ENCODE measurements around the gene ENTREP1. TPM values are rescaled to one million over a fixed set of nuclear protein-coding genes. Genes with fewer than 3 reads are reported as not detected.
A peak's percentile ranks its signal among the peaks of the same experiment; 100 is the strongest.

The ENTREP1 gene
- total RNA-seq, 1 experiment from 2014 or later = not detected

- no peak for DNase-seq (ENCODE audit: low spot score)
These were observed 39.6 kb downstream of the ENTREP1 start for GRCh38 chr9:69364510-69365150.

GRCh38 chr9:69370430-69370829, 45.4 kb downstream of the ENTREP1 start:
- DNase-seq (ENCODE audit: low spot score) = no peak

- DNase-seq (ENCODE audit: low spot score) = no peak
These were observed 46.0 kb downstream of the ENTREP1 start for GRCh38 chr9:69371001-69371400.

- DNase-seq (ENCODE audit: low spot score) = no peak
These were observed 51.6 kb downstream of the ENTREP1 start for GRCh38 chr9:69376651-69377050.

GRCh38 chr9:69377291-69377690, 52.3 kb downstream of the ENTREP1 start:
- DNase-seq (ENCODE audit: low spot score) = no peak

GRCh38 chr9:69377981-69378380, 53.0 kb downstream of the ENTREP1 start:
- no peak for DNase-seq (ENCODE audit: low spot score)

- DNase-seq (ENCODE audit: low spot score) = no peak
These were observed 54.4 kb downstream of the ENTREP1 start for GRCh38 chr9:69379270-69379982.

GRCh38 chr9:69380301-69380700, 55.3 kb downstream of the ENTREP1 start:
- no peak for DNase-seq (ENCODE audit: low spot score)

- no peak for DNase-seq (ENCODE audit: low spot score)
These were observed 55.8 kb downstream of the ENTREP1 start for GRCh38 chr9:69380811-69381210.

GRCh38 chr9:69382135-69382534, 57.1 kb downstream of the ENTREP1 start:
- DNase-seq (ENCODE audit: low spot score) = no peak

- DNase-seq (ENCODE audit: low spot score) = no peak
These were observed 60.6 kb downstream of the ENTREP1 start for GRCh38 chr9:69385581-69386033.

- DNase-seq (ENCODE audit: low spot score) = no peak
These were observed 61.6 kb downstream of the ENTREP1 start for GRCh38 chr9:69386651-69387050.

GRCh38 chr9:69388596-69388995, 63.6 kb downstream of the ENTREP1 start:
- DNase-seq (ENCODE audit: low spot score) = no peak

- no peak for DNase-seq (ENCODE audit: low spot score)
These were observed 64.5 kb downstream of the ENTREP1 start for GRCh38 chr9:69389437-69389995.

GRCh38 chr9:69391487-69391886, 66.5 kb downstream of the ENTREP1 start:
- DNase-seq (ENCODE audit: low spot score) = no peak

- no peak for DNase-seq (ENCODE audit: low spot score)
These were observed 66.9 kb downstream of the ENTREP1 start for GRCh38 chr9:69391946-69392345.

- no peak for DNase-seq (ENCODE audit: low spot score)
These were observed 67.8 kb downstream of the ENTREP1 start for GRCh38 chr9:69392826-69393225.

- DNase-seq (ENCODE audit: low spot score) = no peak
These were observed 68.4 kb downstream of the ENTREP1 start for GRCh38 chr9:69393425-69393824.

- DNase-seq (ENCODE audit: low spot score) = no peak
These were observed 70.7 kb downstream of the ENTREP1 start for GRCh38 chr9:69395718-69396117.

GRCh38 chr9:69396759-69397158, 71.7 kb downstream of the ENTREP1 start:
- no peak for DNase-seq (ENCODE audit: low spot score)

- no peak for DNase-seq (ENCODE audit: low spot score)
These were observed 72.6 kb downstream of the ENTREP1 start for GRCh38 chr9:69397384-69398214.

- DNase-seq (ENCODE audit: low spot score) = peak; percentile 55
These were observed 75.5 kb downstream of the ENTREP1 start for GRCh38 chr9:69400470-69400869.

Measured in HT-29 (cell line).